ENCODE results near the gene PDE4D.

- TF ChIP-seq POLR2A (IDR thresholded peaks at IDR 0.05), result no peak
- TF ChIP-seq, protein P1, sequence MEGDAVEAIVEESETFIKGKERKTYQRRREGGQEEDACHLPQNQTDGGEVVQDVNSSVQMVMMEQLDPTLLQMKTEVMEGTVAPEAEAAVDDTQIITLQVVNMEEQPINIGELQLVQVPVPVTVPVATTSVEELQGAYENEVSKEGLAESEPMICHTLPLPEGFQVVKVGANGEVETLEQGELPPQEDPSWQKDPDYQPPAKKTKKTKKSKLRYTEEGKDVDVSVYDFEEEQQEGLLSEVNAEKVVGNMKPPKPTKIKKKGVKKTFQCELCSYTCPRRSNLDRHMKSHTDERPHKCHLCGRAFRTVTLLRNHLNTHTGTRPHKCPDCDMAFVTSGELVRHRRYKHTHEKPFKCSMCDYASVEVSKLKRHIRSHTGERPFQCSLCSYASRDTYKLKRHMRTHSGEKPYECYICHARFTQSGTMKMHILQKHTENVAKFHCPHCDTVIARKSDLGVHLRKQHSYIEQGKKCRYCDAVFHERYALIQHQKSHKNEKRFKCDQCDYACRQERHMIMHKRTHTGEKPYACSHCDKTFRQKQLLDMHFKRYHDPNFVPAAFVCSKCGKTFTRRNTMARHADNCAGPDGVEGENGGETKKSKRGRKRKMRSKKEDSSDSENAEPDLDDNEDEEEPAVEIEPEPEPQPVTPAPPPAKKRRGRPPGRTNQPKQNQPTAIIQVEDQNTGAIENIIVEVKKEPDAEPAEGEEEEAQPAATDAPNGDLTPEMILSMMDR (IDR thresholded peaks at IDR 0.05), result no peak
These were observed 872.8 kb downstream of the PDE4D start for GRCh38 chr5:59020611-59021285.
